ENCODE measurements around the gene CGB7. TPM values are rescaled to one million over a fixed set of nuclear protein-coding genes. Genes with fewer than 3 reads are reported as not detected.
"Not testable (repeated sequence)": the region's sequence is repeated elsewhere in the genome, so short reads cannot be mapped to it uniquely, and the experiment has no call there.

CGB7 gene
- total and polyA plus RNA-seq, 2 donors (not counting 3 experiments of a cell fraction or from before 2014, with no cell fraction given) = 0.41 to 0.42 TPM

DNA sequence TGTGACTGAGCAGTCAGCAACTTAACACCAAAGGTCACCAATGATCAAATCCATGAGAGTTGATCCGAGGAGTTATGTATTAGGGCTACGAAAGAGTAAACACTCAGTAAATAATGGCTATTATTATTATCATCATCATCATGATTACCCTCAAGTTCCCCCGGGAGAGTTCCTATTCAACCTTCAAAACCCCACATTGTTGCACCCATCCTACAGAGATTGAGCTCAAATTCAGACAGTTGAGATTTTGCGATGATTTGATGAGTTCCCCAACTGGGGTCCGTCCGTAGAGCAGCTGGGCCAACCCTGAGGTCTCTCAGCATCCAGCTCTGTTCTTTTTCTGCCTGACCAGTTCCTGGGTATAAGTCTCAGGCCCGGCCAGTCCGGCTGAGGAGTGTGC lies 19.4 kb downstream of the CGB7 start:
- H2AFZ ChIP-seq (ENCODE audit: low read depth, low read length); BruUV-seq (replicated peaks); H3K9ac ChIP-seq (replicated peaks; ENCODE audit: extremely low read depth, insufficient read depth, low read length); H3K4me2 ChIP-seq (ENCODE audit: insufficient read depth, low read length); H3K4me1 ChIP-seq (ENCODE audit: control insufficient read depth, extremely low read depth, insufficient read depth, low read length); CTCF ChIA-PET; H3K27ac ChIP-seq (ENCODE audit: insufficient read depth, low read depth, low read length); POLR2A ChIA-PET; H4K20me1 ChIP-seq (replicated peaks; ENCODE audit: control insufficient read depth, extremely low read depth, insufficient read depth, low read length); FAIRE-seq; dilution Hi-C loops (cut with MboI; ENCODE audit: extremely low pct_ligation_motif_present, low sequenced_read_pairs); H3K79me2 ChIP-seq (ENCODE audit: control insufficient read depth, insufficient read depth, low read length); H3K27me3 ChIP-seq (ENCODE audit: control insufficient read depth in 2 of 2, insufficient read depth in 2 of 2, low read length in 2 of 2); H3K9me1 ChIP-seq (replicated peaks; ENCODE audit: control insufficient read depth, extremely low read depth, insufficient read depth, low read length); intact Hi-C loops (cut with micrococcal nuclease); H3K9me3 ChIP-seq (replicated peaks; ENCODE audit: control insufficient read depth, insufficient read depth, low read length); DNase-seq (ENCODE audit: low read depth, low spot score); H3K4me3 ChIP-seq (replicated peaks in 1 of 3; ENCODE audit: insufficient read depth in 1 of 3, low read depth in 1 of 3, low read length in 3 of 3); H3K36me3 ChIP-seq (ENCODE audit: control insufficient read depth in 2 of 2, extremely low read depth in 1 of 2, insufficient read depth in 2 of 2, low read length in 2 of 2): not testable (repeated sequence)

DNA sequence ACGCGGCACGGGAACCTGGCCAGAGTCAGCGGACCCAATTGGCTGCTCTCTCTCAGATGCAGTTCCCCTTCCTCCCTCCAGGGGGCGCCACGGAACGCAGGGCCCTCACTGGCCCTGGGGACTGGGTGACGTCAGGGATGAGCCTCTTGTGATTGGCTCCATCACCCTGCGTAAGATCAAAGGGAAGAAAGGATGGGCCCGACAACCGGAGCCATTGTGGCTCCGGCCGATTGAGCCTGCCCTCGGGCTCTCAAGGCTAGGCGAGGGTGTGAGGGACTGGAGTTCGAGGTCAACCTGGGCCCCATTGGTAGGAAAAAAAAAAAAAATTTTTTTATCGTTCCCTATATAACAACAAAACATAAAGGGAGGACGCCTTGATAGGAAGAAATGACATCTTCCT lies 20.7 kb downstream of the CGB7 start, which contains the start of gene CGB1:
Gene CGB1 (minus strand): TSS at position 81 of the 400 bp plus-strand sequence. CDS start 184 bp downstream, outside the sequence.
- CTCF ChIA-PET; H3K79me2 ChIP-seq (ENCODE audit: control insufficient read depth, insufficient read depth, low read length); H3K9me3 ChIP-seq (replicated peaks; ENCODE audit: control insufficient read depth, insufficient read depth, low read length); intact Hi-C loops (cut with micrococcal nuclease); H3K27ac ChIP-seq (ENCODE audit: insufficient read depth, low read depth, low read length); H3K27me3 ChIP-seq (ENCODE audit: control insufficient read depth in 2 of 2, insufficient read depth in 2 of 2, low read length in 2 of 2); FAIRE-seq; H4K20me1 ChIP-seq (replicated peaks; ENCODE audit: control insufficient read depth, extremely low read depth, insufficient read depth, low read length); H2AFZ ChIP-seq (ENCODE audit: low read depth, low read length); H3K9me1 ChIP-seq (replicated peaks; ENCODE audit: control insufficient read depth, extremely low read depth, insufficient read depth, low read length); H3K4me2 ChIP-seq (ENCODE audit: insufficient read depth, low read length); H3K4me3 ChIP-seq (replicated peaks in 1 of 3; ENCODE audit: insufficient read depth in 1 of 3, low read depth in 1 of 3, low read length in 3 of 3); H3K4me1 ChIP-seq (ENCODE audit: control insufficient read depth, extremely low read depth, insufficient read depth, low read length); POLR2A ChIA-PET; DNase-seq (ENCODE audit: low read depth, low spot score); BruUV-seq (replicated peaks); dilution Hi-C loops (cut with MboI; ENCODE audit: extremely low pct_ligation_motif_present, low sequenced_read_pairs); H3K36me3 ChIP-seq (ENCODE audit: control insufficient read depth in 2 of 2, extremely low read depth in 1 of 2, insufficient read depth in 2 of 2, low read length in 2 of 2); H3K9ac ChIP-seq (replicated peaks; ENCODE audit: extremely low read depth, insufficient read depth, low read length): not testable (repeated sequence)
- TF ChIP-seq, protein P1, sequence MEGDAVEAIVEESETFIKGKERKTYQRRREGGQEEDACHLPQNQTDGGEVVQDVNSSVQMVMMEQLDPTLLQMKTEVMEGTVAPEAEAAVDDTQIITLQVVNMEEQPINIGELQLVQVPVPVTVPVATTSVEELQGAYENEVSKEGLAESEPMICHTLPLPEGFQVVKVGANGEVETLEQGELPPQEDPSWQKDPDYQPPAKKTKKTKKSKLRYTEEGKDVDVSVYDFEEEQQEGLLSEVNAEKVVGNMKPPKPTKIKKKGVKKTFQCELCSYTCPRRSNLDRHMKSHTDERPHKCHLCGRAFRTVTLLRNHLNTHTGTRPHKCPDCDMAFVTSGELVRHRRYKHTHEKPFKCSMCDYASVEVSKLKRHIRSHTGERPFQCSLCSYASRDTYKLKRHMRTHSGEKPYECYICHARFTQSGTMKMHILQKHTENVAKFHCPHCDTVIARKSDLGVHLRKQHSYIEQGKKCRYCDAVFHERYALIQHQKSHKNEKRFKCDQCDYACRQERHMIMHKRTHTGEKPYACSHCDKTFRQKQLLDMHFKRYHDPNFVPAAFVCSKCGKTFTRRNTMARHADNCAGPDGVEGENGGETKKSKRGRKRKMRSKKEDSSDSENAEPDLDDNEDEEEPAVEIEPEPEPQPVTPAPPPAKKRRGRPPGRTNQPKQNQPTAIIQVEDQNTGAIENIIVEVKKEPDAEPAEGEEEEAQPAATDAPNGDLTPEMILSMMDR (IDR thresholded peaks at IDR 0.05; ENCODE audit: extremely low read depth in 1 of 2, insufficient read depth in 1 of 2, low read depth in 1 of 2, low read length in 2 of 2) = peak; percentile 16 to 35

All from endothelial cell of umbilical vein (primary cell).